Upper lobe of right lung (tissue), 1 donor: ENCODE results near the gene ZNF324. TPM values are rescaled to one million over a fixed set of nuclear protein-coding genes. Genes with fewer than 3 reads are reported as not detected.

Experiments
- ATAC-seq: fragments of 200-7000 bp; cut with Tn5 transposase; one replicate; pipeline ENCODE4 v1.9.1; 2020; ENCODE audit warnings: mild to moderate bottlenecking, moderate library complexity
- DNase-seq: peaks from one replicate; pipeline ENCODE4 v3.0.0-alpha.2; 2020
- H3K27ac ChIP-seq: fragments of 200-600 bp; one replicate; pipeline ENCODE4 v1.8.0; 2022
- H3K27me3 ChIP-seq: fragments of 200-600 bp; one replicate; pipeline ENCODE4 v1.8.0; 2022; ENCODE audit warnings: mild to moderate bottlenecking
- H3K36me3 ChIP-seq: fragments of 200-600 bp; one replicate; pipeline ENCODE4 v1.8.0; 2022
- H3K4me1 ChIP-seq: fragments of 200-600 bp; one replicate; pipeline ENCODE4 v1.8.0; 2022
- H3K4me3 ChIP-seq: fragments of 200-600 bp; one replicate; pipeline ENCODE4 v1.8.0; 2022; ENCODE audit warnings: mild to moderate bottlenecking
- H3K9me3 ChIP-seq: fragments of 200-600 bp; one replicate; pipeline ENCODE4 v1.8.0; 2022
- intact Hi-C: fragments of 100-400 bp; cut with DNase I; formaldehyde crosslinking; loops from one replicate; pipeline ENCODE4 v1.11.0; 2022
- long read RNA-seq: library from polyadenylated mRNA; unstranded; transcript quantifications from one replicate; pipeline ENCODE4 v2.0.0, GENCODE V29; 2021
- total RNA-seq: library from RNA; stranded (reverse); fragmentation: NEBNext Ultra II Directional; extraction: Animal tissue kit (Norgen Biotek cat#: 25700); gene quantifications from one replicate; pipeline ENCODE4 v1.2.1, GENCODE V29; 2021
- TF ChIP-seq, protein P1 (sequence below): fragments of 200-600 bp; IDR thresholded peaks from one replicate; pipeline ENCODE4 v1.8.0; 2022; ENCODE audit warnings: antibody characterized with exemption
- donor health status: DM: no; HTN: yes; CAD: no; lungs with severe emphysema.

Gene ZNF324
- total RNA-seq, result 11.7 TPM
- long read RNA-seq, transcript ZNF324-201 (4 exons, 3,000 nt), result major isoform, 30 of 42 reads
- long read RNA-seq, partial matches to known transcripts, result 1 of 42 reads
- long read RNA-seq, other reads (novel, unspliced or antisense), result 11 of 42 reads

DNA sequence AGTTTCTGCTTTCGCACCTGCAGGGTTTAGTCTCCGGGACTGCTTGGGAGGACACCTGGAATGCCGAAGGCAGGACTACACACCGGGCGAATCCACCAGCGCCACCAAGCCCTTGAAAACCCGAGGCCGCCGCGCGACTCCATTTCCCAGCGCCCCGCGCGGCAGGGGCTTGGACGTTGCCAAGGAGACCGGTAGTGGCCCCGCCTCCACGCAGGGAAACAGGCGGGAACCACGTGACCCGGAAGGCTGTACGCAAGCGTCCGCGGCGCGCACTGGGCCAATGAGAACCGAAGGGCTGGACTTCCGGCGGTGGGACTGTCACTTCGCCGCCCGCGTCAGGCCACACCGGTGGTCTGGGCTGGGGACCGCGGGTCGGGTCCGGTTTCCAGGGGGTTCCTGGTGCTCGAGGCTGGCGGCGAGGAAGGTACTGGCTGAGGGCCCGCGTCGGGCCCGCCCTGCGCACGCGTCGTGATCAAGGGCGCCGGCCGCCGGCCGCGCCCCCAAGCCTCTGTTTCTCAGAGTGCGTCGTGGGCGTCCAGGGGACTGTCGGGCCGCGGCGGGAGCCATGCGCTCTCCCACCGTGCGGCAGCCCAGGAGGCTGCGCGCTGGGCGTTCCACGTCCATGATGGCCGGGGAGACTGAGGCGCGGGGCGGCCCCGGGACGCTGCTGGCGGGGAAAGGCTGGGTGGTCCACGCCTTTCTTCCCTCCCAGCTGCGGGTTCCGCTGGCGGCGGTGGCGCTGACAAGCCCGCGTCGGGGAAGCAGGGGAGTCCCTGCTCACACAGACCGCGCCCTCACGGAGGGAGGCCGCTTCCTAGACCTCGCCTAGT, at the start of gene ZNF324:
Gene ZNF324, plus strand, starts transcription at position 321 of the 830 bp plus-strand sequence. CDS start 2,106 bp downstream, outside the sequence.
- H3K4me1 ChIP-seq, result peaks cover 12% of the 10 kb centered on the region
- H3K27me3 ChIP-seq, result no peaks in the 10 kb centered on the region
- ATAC-seq (peak; percentile 98), DNase-seq (peak; percentile 99)
- intact Hi-C loops, result no loop called here
- H3K27ac ChIP-seq, result peak within 1 kb of the TSS; percentile 85
- H3K36me3 ChIP-seq, result peaks cover 15% of the 10 kb centered on the region
- TF ChIP-seq, protein P1, sequence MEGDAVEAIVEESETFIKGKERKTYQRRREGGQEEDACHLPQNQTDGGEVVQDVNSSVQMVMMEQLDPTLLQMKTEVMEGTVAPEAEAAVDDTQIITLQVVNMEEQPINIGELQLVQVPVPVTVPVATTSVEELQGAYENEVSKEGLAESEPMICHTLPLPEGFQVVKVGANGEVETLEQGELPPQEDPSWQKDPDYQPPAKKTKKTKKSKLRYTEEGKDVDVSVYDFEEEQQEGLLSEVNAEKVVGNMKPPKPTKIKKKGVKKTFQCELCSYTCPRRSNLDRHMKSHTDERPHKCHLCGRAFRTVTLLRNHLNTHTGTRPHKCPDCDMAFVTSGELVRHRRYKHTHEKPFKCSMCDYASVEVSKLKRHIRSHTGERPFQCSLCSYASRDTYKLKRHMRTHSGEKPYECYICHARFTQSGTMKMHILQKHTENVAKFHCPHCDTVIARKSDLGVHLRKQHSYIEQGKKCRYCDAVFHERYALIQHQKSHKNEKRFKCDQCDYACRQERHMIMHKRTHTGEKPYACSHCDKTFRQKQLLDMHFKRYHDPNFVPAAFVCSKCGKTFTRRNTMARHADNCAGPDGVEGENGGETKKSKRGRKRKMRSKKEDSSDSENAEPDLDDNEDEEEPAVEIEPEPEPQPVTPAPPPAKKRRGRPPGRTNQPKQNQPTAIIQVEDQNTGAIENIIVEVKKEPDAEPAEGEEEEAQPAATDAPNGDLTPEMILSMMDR, result no peak
- H3K9me3 ChIP-seq, result no peaks in the 10 kb centered on the region
- peak within 1 kb of the TSS; percentile 76 for H3K4me3 ChIP-seq

DNA sequence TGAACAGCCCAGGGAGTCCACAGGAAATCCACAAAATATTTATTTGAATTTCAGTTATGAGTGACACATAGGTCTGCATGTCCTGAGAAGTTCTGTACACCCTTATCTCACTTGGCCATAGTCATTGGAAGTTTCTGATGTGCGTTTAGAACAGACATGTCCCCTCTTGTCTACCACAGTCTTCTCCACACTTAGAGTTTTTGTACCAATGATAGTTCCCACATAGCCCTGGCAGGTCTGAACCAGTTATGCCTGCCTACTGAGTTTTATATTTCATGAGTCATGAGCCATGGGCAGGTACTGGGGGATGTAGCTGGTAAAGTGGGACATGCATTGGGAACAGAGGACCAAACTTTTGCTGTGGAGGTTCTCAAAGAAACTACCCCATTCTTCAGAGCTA, 38.3 kb upstream of the ZNF324 start:
- H3K36me3 ChIP-seq, result peaks cover under 1% of the 10 kb centered on the region
- intact Hi-C loops, result no loop called here
- H3K9me3 ChIP-seq, result peaks cover 46% of the 10 kb centered on the region
- TF ChIP-seq, protein P1, result no peak
- H3K4me3 ChIP-seq, result no peak overlapping the region
- no peak overlapping the region for H3K27ac ChIP-seq
- no peaks in the 10 kb centered on the region for H3K4me1 ChIP-seq
- no peaks in the 10 kb centered on the region for H3K27me3 ChIP-seq
- ATAC-seq (no peak), DNase-seq (no peak)

DNA sequence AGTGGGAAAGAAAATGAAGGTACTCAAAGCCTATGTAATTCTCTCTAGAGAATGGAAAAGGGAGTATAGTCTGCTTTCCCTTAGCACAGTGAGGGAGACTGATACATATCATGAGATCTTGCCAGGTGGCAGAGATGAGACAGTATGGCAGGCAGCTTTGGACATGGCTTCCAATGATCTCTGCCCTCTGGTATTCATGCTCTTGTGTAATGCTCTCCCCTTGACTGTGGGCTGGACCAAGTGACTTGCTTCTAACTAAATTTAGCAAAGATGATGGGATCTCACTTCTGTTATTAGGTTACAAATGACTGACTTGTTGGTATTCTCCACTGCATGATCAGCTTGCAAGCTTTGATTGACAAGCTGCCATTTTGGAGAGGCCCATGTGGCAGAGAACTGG, 37.1 kb upstream of the ZNF324 start:
- intact Hi-C loops, result no loop called here

DNA sequence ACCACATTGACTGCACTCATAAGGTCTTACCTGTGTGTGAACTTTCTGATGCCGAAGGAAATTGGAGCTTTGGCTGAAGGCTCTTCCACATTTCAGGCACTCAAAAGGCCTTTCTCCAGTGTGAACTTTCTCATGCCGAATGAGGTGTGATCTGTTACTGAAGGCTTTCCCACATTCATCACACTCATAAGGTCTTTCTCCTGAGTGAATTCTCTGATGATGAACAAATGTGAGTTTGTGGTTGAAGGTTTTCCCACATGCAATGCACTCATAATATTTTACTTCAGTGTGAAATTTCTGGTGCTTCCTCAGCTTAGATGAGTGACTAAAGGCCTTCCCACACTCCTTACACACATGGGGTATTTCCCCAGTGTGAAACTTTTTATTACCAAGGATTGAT, 32.7 kb upstream of the ZNF324 start:
- no peak for ATAC-seq
- peaks cover 83% of the 10 kb centered on the region for H3K9me3 ChIP-seq

More for the DNA sequence above, 37.1 kb upstream of the ZNF324 start:
- H3K4me3 ChIP-seq, result no peak overlapping the region
- TF ChIP-seq, protein P1, result no peak
- no peaks in the 10 kb centered on the region for H3K27me3 ChIP-seq
- no peaks in the 10 kb centered on the region for H3K4me1 ChIP-seq
- H3K27ac ChIP-seq, result no peak overlapping the region
- no peak for ATAC-seq
- H3K9me3 ChIP-seq, result peaks cover 58% of the 10 kb centered on the region
- no peak for DNase-seq
- peaks cover 12% of the 10 kb centered on the region for H3K36me3 ChIP-seq

DNA sequence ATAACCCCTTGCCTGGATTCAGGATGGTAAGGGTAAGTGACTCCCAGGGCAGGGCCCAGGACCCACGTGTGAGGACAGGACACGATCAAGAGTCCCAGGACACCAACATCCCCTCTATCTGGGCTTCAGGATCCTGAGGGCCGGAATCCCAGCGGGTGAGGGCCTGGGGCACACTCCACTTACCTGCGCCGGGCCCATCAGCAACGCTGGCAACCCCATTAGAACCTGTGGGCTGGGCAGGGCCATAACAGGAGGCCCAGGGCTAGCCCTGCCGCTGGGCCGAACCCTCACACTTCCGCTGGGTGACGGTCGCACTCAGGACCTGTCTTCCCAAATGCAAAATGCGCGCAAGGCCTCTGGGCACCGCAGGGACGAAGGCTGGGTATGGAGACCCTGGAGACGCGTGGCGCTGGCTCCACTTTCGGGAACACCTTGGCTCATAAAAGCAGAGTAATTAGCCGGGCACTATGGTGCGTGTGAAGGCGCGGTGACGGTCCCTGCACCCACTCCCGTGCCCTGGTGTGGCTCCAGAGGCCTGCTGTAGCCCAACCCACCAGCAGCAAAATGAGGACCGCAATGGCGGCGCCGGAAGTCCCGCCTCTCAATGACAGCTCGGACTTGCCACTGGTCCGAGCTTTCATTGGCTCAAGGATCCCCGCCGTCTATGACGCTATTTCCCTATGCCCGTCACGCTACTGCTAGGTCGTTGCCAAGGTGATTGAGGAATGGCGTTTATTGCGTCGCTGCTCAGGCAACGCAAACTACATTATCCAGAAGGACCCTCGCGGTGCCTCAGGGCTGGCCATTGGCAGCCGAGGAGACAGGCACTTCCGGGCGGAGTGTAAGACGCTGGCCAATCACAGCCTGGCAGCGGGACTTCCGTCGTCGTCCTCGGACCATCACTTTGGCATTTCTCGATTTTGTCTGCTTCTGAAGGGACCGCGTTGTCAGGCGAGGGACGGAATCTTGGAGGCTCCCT, 27.0 kb upstream of the ZNF324 start, which contains the start of gene ZNF132:
Gene ZNF132, minus strand, starts transcription at position 578 of the 979 bp plus-strand sequence. Its CDS starts 332 bp downstream, at position 246.
- peaks cover 15% of the 10 kb centered on the region for H3K4me1 ChIP-seq
- H3K27ac ChIP-seq, result peak within 1 kb of the TSS; percentile 69
- intact Hi-C loops, result no loop called here
- TF ChIP-seq, protein P1, result no peak
- H3K27me3 ChIP-seq, result no peaks in the 10 kb centered on the region
- peaks cover 30% of the 10 kb centered on the region for H3K9me3 ChIP-seq
- DNase-seq (peak; percentile 97), ATAC-seq (peak; percentile 98)
- H3K36me3 ChIP-seq, result peaks cover 22% of the 10 kb centered on the region
- peak within 1 kb of the TSS; percentile 79 for H3K4me3 ChIP-seq

More for the DNA sequence above, 32.7 kb upstream of the ZNF324 start:
- intact Hi-C loops, result no loop called here
- DNase-seq, result no peak
- no peak overlapping the region for H3K4me3 ChIP-seq
- H3K36me3 ChIP-seq, result peaks cover 35% of the 10 kb centered on the region
- H3K27me3 ChIP-seq, result no peaks in the 10 kb centered on the region
- TF ChIP-seq, protein P1, result no peak
- peaks cover 4% of the 10 kb centered on the region for H3K4me1 ChIP-seq
- no peak overlapping the region for H3K27ac ChIP-seq
